ENCODE data around the gene MLXIP.

The MLXIP gene

DNA sequence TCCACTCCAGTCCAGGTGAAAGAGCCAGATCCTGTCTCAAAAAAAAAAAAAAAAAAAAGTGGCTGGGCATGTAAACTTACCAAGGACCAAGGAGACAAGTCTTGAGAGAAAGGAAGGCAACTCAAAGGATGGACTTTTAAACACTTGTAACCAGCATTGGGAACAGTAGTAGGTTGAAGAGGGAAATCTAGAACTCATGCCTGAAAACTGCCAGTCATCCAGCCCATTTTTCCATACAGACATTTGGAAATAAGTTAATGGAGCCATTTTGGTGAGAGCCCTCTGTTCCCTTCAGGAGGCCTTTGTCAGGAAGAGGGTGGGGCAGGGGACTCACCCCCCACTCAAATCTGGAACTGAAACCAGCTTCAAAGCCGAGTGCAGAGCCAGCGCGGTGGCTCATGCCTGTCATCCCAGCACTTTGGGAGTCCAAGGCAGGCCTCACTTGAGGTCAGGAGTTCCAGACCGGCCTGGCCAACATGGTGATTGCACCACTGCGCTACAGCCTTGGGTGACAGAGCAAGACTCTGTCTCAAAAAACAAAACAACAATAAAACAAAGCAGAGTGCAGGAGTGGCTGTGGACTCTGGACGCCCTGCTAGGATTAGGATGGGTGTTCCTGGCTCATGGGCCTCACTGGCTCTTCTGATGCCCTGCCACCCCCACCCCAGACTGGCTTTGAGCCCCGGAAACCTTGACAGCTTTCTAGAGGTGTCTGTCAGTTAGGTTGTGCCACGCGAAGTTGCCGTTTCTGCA lies 1.6 kb upstream of the MLXIP start:
- Histone ChIP-seq H3K4me2 (ENCODE audit: low read depth, low read length) (no peak overlapping the region), H3K27me3 (replicated peaks; ENCODE audit: insufficient read depth, low read length) (no peaks in the 10 kb centered on the region), H2AFZ (ENCODE audit: low read length) (no peak overlapping the region), H3K27ac (ENCODE audit: low read length) (no peak overlapping the region), H3K36me3 (replicated peaks; ENCODE audit: insufficient read depth, low read length) (no peaks in the 10 kb centered on the region), H3K4me3 (ENCODE audit: low read length) (no peak overlapping the region), H3K79me2 (ENCODE audit: low read length) (peaks cover 29% of the 10 kb centered on the region), H3K4me1 (ENCODE audit: low read length) (peaks cover 1% of the 10 kb centered on the region; the same call in 1 of the 2 replicates), H3K9me3 (replicated peaks; ENCODE audit: insufficient read depth, low read length) (no peaks in the 10 kb centered on the region), H3F3A (ENCODE audit: insufficient read depth, low read length) (peaks cover 20% of the 10 kb centered on the region), H4K20me1 (ENCODE audit: insufficient read depth, low read length) (no peaks in the 10 kb centered on the region), H3K9me2 (replicated peaks; ENCODE audit: insufficient read depth, low read length) (no peaks in the 10 kb centered on the region), H3K9ac (ENCODE audit: low read length) (no peak overlapping the region)
- DNase-seq: no peak
- TF ChIP-seq, protein P1, sequence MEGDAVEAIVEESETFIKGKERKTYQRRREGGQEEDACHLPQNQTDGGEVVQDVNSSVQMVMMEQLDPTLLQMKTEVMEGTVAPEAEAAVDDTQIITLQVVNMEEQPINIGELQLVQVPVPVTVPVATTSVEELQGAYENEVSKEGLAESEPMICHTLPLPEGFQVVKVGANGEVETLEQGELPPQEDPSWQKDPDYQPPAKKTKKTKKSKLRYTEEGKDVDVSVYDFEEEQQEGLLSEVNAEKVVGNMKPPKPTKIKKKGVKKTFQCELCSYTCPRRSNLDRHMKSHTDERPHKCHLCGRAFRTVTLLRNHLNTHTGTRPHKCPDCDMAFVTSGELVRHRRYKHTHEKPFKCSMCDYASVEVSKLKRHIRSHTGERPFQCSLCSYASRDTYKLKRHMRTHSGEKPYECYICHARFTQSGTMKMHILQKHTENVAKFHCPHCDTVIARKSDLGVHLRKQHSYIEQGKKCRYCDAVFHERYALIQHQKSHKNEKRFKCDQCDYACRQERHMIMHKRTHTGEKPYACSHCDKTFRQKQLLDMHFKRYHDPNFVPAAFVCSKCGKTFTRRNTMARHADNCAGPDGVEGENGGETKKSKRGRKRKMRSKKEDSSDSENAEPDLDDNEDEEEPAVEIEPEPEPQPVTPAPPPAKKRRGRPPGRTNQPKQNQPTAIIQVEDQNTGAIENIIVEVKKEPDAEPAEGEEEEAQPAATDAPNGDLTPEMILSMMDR (IDR thresholded peaks at IDR 0.05; ENCODE audit: low read length): no peak
- TF ChIP-seq EZH2phosphoT487 (IDR thresholded peaks at IDR 0.05; ENCODE audit: low read length): no peak
- TF ChIP-seq EZH2 (optimal IDR thresholded peaks at IDR 0.05; ENCODE audit: low read depth, low read length): no peak

DNA sequence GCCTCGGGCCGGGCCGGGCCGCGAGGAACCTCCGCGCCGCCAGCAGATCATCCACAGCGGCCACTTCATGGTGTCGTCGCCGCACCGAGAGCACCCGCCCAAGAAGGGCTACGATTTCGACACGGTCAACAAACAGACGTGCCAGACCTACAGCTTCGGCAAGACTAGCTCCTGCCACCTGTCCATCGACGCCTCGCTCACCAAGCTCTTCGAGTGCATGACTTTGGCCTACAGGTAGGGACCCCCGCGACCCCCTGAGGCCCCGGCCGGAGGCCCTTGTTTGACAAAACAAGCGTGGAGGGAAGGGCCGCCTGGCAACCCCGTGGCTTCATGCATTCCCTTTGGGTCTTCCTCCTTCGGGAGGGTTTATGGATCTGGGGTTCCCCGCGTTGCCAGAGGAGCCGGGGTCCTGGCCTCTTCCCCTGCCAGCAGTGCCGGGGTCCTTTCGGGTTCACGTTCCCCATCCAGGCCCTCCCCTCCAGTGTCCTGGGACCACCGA lies 526 bp downstream of the MLXIP start:
- no peaks in the 10 kb centered on the region for H3K27me3 ChIP-seq (replicated peaks; ENCODE audit: insufficient read depth, low read length)
- H3K79me2 ChIP-seq (ENCODE audit: low read length): peaks cover 47% of the 10 kb centered on the region
- H3K9me3 ChIP-seq (replicated peaks; ENCODE audit: insufficient read depth, low read length): no peaks in the 10 kb centered on the region
- no peak overlapping the region for H2AFZ ChIP-seq (ENCODE audit: low read length)
- TF ChIP-seq EZH2 (optimal IDR thresholded peaks at IDR 0.05; ENCODE audit: low read depth, low read length): no peak
- TF ChIP-seq, protein P1 (IDR thresholded peaks at IDR 0.05; ENCODE audit: low read length): no peak
- TF ChIP-seq EZH2phosphoT487 (IDR thresholded peaks at IDR 0.05; ENCODE audit: low read length): no peak
- H3K9ac ChIP-seq (ENCODE audit: low read length): peak overlapping the region; percentile 59
- H4K20me1 ChIP-seq (ENCODE audit: insufficient read depth, low read length): no peaks in the 10 kb centered on the region
- peak overlapping the region; percentile 74 for H3K4me3 ChIP-seq (ENCODE audit: low read length)
- no peaks in the 10 kb centered on the region for H3K9me2 ChIP-seq (replicated peaks; ENCODE audit: insufficient read depth, low read length)
- peak overlapping the region; percentile 75; the same call in 1 of the 2 replicates for H3K27ac ChIP-seq (ENCODE audit: low read length)
- DNase-seq: peak; percentile 6
- H3K36me3 ChIP-seq (replicated peaks; ENCODE audit: insufficient read depth, low read length): no peaks in the 10 kb centered on the region
- H3K4me2 ChIP-seq (ENCODE audit: low read depth, low read length): peak overlapping the region; percentile 87
- H3F3A ChIP-seq (ENCODE audit: insufficient read depth, low read length): peaks cover 32% of the 10 kb centered on the region
- peaks cover 12% of the 10 kb centered on the region for H3K4me1 ChIP-seq (ENCODE audit: low read length)

GRCh38 chr12:122079532-122080081 lies 1.1 kb downstream of the MLXIP start:
- Histone ChIP-seq H3K79me2 (ENCODE audit: low read length) (peaks cover 53% of the 10 kb centered on the region), H3K27ac (ENCODE audit: low read length) (peak overlapping the region; percentile 75; the same call in 1 of the 2 replicates), H2AFZ (ENCODE audit: low read length) (no peak overlapping the region), H3K4me2 (ENCODE audit: low read depth, low read length) (peak overlapping the region; percentile 87), H3K4me3 (ENCODE audit: low read length) (peak overlapping the region; percentile 74), H3F3A (ENCODE audit: insufficient read depth, low read length) (peaks cover 32% of the 10 kb centered on the region), H4K20me1 (ENCODE audit: insufficient read depth, low read length) (no peaks in the 10 kb centered on the region), H3K4me1 (ENCODE audit: low read length) (peaks cover 12% of the 10 kb centered on the region), H3K9me2 (replicated peaks; ENCODE audit: insufficient read depth, low read length) (no peaks in the 10 kb centered on the region), H3K27me3 (replicated peaks; ENCODE audit: insufficient read depth, low read length) (no peaks in the 10 kb centered on the region), H3K9me3 (replicated peaks; ENCODE audit: insufficient read depth, low read length) (no peaks in the 10 kb centered on the region), H3K36me3 (replicated peaks; ENCODE audit: insufficient read depth, low read length) (no peaks in the 10 kb centered on the region), H3K9ac (ENCODE audit: low read length) (peak overlapping the region; percentile 59)
- DNase-seq: no peak
- TF ChIP-seq EZH2 (optimal IDR thresholded peaks at IDR 0.05; ENCODE audit: low read depth, low read length) (no peak), EZH2phosphoT487 (IDR thresholded peaks at IDR 0.05; ENCODE audit: low read length) (no peak)
- TF ChIP-seq, protein P1 (IDR thresholded peaks at IDR 0.05; ENCODE audit: low read length): no peak

All from MM.1S (cell line).